ENCODE results near the gene F2.

GRCh38 chr11:46696212-46696558 is 22.8 kb upstream of the F2 start:
- TF ChIP-seq POLR2A (IDR thresholded peaks at IDR 0.05; ENCODE audit: low read length) = no peak
- TF ChIP-seq GATA1 (IDR thresholded peaks at IDR 0.05; ENCODE audit: low read depth, low read length) = no peak
